Calu3 (cell line): Measurements from ENCODE around the gene AGBL4. TPM values are rescaled to one million over a fixed set of nuclear protein-coding genes. Genes with fewer than 3 reads are reported as not detected.

ENCODE experiments used
- BruUV-seq: library from RNA; stranded (reverse); fragments of 400-500 nt; replicated peaks from 2 replicates; lab custom pipeline; 2021; lab: Mats Ljungman, UMichigan
- CTCF ChIA-PET: fragments of 300-600 bp; sonication (Branson Sonifier 250); formaldehyde crosslinking; loops from one replicate; lab custom pipeline; 2022; ENCODE audit warnings: antibody characterized with exemption; lab: Charles Lee
- DNase-seq: peaks from one replicate; pipeline ENCODE4 v3.0.0; 2022
- H3K27ac Mint-ChIP-seq: one replicate; pipeline ENCODE4 v1.8.0; 2022; ENCODE audit warnings: mixed read lengths; ENCODE audit not compliant: unreplicated experiment
- H3K27me3 Mint-ChIP-seq: one replicate; pipeline ENCODE4 v1.8.0; 2022; ENCODE audit warnings: mixed read lengths; ENCODE audit not compliant: unreplicated experiment
- H3K36me3 Mint-ChIP-seq: one replicate; pipeline ENCODE4 v1.8.0; 2022; ENCODE audit warnings: mild to moderate bottlenecking, moderate library complexity, mixed read lengths; ENCODE audit not compliant: insufficient read depth, unreplicated experiment
- H3K4me1 Mint-ChIP-seq: one replicate; pipeline ENCODE4 v1.8.0; 2022; ENCODE audit warnings: mild to moderate bottlenecking, low read depth, mixed read lengths; ENCODE audit not compliant: unreplicated experiment
- H3K4me3 Mint-ChIP-seq: one replicate; pipeline ENCODE4 v1.8.0; 2022; ENCODE audit warnings: mild to moderate bottlenecking, low read depth, moderate library complexity, mixed read lengths; ENCODE audit not compliant: unreplicated experiment
- H3K9me3 Mint-ChIP-seq: one replicate; pipeline ENCODE4 v1.8.0; 2022; ENCODE audit warnings: low read depth, mixed read lengths; ENCODE audit not compliant: unreplicated experiment
- intact Hi-C: fragments of 100-400 bp; cut with micrococcal nuclease; formaldehyde crosslinking; loops from one replicate; pipeline ENCODE4 v1.10.0; 2022; ENCODE audit not compliant: unreplicated experiment
- total RNA-seq: library from RNA; stranded (reverse); gene quantifications from 2 replicates; pipeline ENCODE4 v1.2.3, GENCODE V29; 2022
- TF ChIP-seq, protein P1 (sequence below): fragments of 200-600 bp; IDR thresholded peaks from one replicate; pipeline ENCODE4 v1.8.0; 2022; ENCODE audit warnings: antibody characterized with exemption; ENCODE audit not compliant: unreplicated experiment

AGBL4 gene
- total RNA-seq, 1 experiment from 2014 or later: not detected

DNA sequence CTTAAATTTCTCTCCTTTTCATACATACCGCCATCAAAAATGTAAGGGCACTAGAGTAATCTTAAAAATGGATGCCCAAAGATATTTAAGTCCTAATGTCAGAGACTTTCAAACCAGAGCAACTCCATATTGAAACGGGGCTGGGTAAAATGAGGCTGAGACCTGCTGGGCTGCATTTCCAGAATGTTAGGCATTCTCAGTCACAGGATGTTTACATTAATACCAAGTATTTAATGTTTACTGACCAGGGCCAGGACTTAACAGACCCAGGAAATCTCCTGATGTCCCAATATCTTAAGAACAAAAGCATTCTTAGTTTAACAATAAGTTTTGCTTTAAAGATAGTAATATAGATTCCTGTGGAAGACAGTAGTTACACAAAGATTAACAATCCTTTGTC is 683.2 kb downstream of the AGBL4 start:
- BruUV-seq: no TSS peak
- Mint-ChIP-seq H3K27ac (no peak overlapping the region), H3K27me3 (no peaks in the 10 kb centered on the region), H3K36me3 (no peaks in the 10 kb centered on the region), H3K4me1 (peaks cover 23% of the 10 kb centered on the region), H3K4me3 (no peak overlapping the region), H3K9me3 (peaks cover 2% of the 10 kb centered on the region)
- no peak for DNase-seq
- TF ChIP-seq, protein P1, sequence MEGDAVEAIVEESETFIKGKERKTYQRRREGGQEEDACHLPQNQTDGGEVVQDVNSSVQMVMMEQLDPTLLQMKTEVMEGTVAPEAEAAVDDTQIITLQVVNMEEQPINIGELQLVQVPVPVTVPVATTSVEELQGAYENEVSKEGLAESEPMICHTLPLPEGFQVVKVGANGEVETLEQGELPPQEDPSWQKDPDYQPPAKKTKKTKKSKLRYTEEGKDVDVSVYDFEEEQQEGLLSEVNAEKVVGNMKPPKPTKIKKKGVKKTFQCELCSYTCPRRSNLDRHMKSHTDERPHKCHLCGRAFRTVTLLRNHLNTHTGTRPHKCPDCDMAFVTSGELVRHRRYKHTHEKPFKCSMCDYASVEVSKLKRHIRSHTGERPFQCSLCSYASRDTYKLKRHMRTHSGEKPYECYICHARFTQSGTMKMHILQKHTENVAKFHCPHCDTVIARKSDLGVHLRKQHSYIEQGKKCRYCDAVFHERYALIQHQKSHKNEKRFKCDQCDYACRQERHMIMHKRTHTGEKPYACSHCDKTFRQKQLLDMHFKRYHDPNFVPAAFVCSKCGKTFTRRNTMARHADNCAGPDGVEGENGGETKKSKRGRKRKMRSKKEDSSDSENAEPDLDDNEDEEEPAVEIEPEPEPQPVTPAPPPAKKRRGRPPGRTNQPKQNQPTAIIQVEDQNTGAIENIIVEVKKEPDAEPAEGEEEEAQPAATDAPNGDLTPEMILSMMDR: no peak
- intact Hi-C loops: loop anchor here (10.0 kb wide), 1 partner anchor 424 kb away; no protein-coding TSS in a partner anchor
- CTCF ChIA-PET: no interaction called here

DNA sequence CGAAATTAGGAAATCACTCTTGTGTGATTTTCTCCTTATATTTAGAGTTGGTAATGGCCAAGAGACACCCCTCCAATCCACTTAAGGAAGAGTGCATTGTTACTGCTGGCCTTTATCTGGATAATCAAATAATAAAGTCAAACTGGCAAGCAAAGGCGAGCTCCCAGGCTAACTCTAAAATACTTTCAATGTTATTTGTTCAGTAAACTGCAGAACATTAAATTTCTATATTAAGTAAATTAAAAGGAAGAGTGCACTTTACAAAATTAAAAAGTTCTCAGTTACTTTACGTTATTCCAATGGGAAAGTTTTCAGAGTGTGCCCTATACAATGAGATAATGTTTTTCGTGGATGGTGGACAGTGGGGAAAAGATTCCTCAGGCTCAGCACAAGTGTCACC is 684.7 kb downstream of the AGBL4 start:
- Mint-ChIP-seq H3K27me3 (no peaks in the 10 kb centered on the region), H3K4me1 (peaks cover 23% of the 10 kb centered on the region), H3K9me3 (peaks cover 2% of the 10 kb centered on the region), H3K4me3 (no peak overlapping the region), H3K36me3 (no peaks in the 10 kb centered on the region), H3K27ac (no peak overlapping the region)
- intact Hi-C loops: no loop called here
- no peak for DNase-seq
- CTCF ChIA-PET: interaction anchor here (1.4 kb wide), 1 partner anchor 742 kb away, joined by 3 read pairs; no protein-coding TSS in a partner anchor
- BruUV-seq: no TSS peak
- TF ChIP-seq, protein P1: no peak

DNA sequence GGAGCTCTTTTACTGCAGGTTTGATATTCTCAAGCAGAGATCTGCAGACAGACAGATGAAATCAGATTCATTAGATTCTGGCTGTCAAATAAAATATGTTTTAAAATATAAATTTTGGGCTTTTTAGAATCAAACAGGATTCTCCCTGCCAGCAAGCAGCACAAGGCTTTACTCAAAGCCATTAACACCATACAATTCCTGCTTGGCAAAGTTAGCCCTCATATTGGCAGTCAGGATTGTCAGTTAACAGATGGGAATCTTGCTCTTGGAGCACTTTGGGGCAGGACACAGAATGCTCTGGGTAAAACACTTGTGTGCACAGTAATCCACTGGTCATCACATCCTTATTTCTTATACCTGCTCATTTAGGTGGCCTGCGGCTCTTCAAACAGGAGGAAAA is 686.5 kb downstream of the AGBL4 start:
- CTCF ChIA-PET: no interaction called here
- TF ChIP-seq, protein P1: no peak

DNA sequence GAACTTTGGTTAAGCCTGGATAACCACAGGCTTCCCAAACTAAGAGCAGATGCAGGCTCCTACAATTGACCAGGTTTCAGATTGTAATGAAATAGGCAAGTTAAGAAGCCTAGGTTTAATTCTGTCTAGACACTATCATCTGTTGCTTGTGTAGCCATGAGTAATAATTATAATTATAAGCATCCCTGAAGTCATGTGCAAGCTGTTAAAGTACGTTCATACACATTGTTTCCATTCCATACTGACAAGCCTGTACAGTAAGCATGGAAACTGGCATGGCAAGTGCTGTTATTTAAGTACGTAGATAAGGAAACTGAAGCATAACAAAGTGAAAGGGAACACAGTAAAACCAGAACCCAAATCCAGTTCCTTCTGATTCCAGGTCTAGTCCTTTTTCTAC is 689.8 kb downstream of the AGBL4 start:
- Mint-ChIP-seq H3K4me1 (peaks cover 6% of the 10 kb centered on the region), H3K4me3 (no peak overlapping the region), H3K9me3 (no peaks in the 10 kb centered on the region), H3K36me3 (no peaks in the 10 kb centered on the region), H3K27me3 (no peaks in the 10 kb centered on the region), H3K27ac (no peak overlapping the region)
- no TSS peak for BruUV-seq
- CTCF ChIA-PET: no interaction called here
- no peak for DNase-seq
- intact Hi-C loops: no loop called here
- TF ChIP-seq, protein P1: no peak

More for the DNA sequence above, 686.5 kb downstream of the AGBL4 start:
- Mint-ChIP-seq H3K36me3 (no peaks in the 10 kb centered on the region), H3K27ac (no peak overlapping the region), H3K27me3 (no peaks in the 10 kb centered on the region), H3K4me3 (no peak overlapping the region), H3K4me1 (peaks cover 23% of the 10 kb centered on the region), H3K9me3 (peaks cover 2% of the 10 kb centered on the region)
- no TSS peak for BruUV-seq
- DNase-seq: no peak
- intact Hi-C loops: no loop called here
